Neural cell (in vitro differentiated cells): Measurements from ENCODE around the gene ANKS3. TPM values are rescaled to one million over a fixed set of nuclear protein-coding genes. Genes with fewer than 3 reads are reported as not detected.

ENCODE experiments used
- H2AFZ ChIP-seq: fragments of 200-600, 300-800 bp; sonication (generic), shearing (Covaris generic); 2 replicates; pipeline ENCODE4 v1.6.0; 2014; ENCODE audit warnings: low read depth, mild to moderate bottlenecking, antibody characterized with exemption, low read length, moderate library complexity
- H3F3A ChIP-seq: fragments of 200-600 bp; shearing (Covaris generic); 2 replicates; pipeline ENCODE4 v1.6.1; 2016; ENCODE audit warnings: mild to moderate bottlenecking, moderate library complexity, mixed read lengths, antibody characterized with exemption, low read length; ENCODE audit not compliant: insufficient read depth, poor library complexity, severe bottlenecking
- H3K27ac ChIP-seq: fragments of 200-600, 300-800 bp; sonication (generic), shearing (Covaris generic); 2 replicates; pipeline ENCODE4 v1.5.1; 2014; ENCODE audit warnings: mild to moderate bottlenecking, low read length, moderate library complexity
- H3K27me3 ChIP-seq: fragments of 300-800, 200-600 bp; sonication (generic), shearing (Covaris generic); 2 replicates; pipeline ENCODE4 v1.6.0; 2014; ENCODE audit warnings: mild to moderate bottlenecking, low read depth, low read length, moderate library complexity; ENCODE audit not compliant: insufficient read depth
- H3K36me3 ChIP-seq: fragments of 300-800, 200-600 bp; sonication (generic), shearing (Covaris generic); 2 replicates; pipeline ENCODE4 v1.5.1; 2014; ENCODE audit warnings: mild to moderate bottlenecking, antibody characterized with exemption, low read length, moderate library complexity; ENCODE audit not compliant: insufficient read depth
- H3K4me2 ChIP-seq: fragments of 300-800, 200-600 bp; sonication (generic), shearing (Covaris generic); 2 replicates; pipeline ENCODE4 v1.6.0; 2014; ENCODE audit warnings: mild to moderate bottlenecking, low read length
- H3K4me3 ChIP-seq: fragments of 300-800, 200-600 bp; sonication (generic), shearing (Covaris generic); 2 replicates; pipeline ENCODE4 v1.5.1; 2014; ENCODE audit warnings: mild to moderate bottlenecking, low read length, moderate library complexity
- H3K79me2 ChIP-seq: fragments of 200-600 bp; shearing (Covaris generic); replicated peaks from 2 replicates; pipeline ENCODE4 v1.6.0; 2014; ENCODE audit warnings: mild to moderate bottlenecking, low read length, moderate library complexity; ENCODE audit not compliant: insufficient read depth
- H3K9ac ChIP-seq: fragments of 300-800, 200-600 bp; sonication (generic), shearing (Covaris generic); 2 replicates; pipeline ENCODE4 v1.6.1; 2016; ENCODE audit warnings: mild to moderate bottlenecking, low read length, mixed read lengths
- H3K9me2 ChIP-seq: fragments of 200-600 bp; shearing (Covaris generic); 2 replicates; pipeline ENCODE4 v1.6.1; 2016; ENCODE audit warnings: mild to moderate bottlenecking, low read length, mixed read lengths; ENCODE audit not compliant: insufficient read depth
- H3K9me3 ChIP-seq: fragments of 200-600, 300-800 bp; sonication (generic), shearing (Covaris generic); 2 replicates; pipeline ENCODE4 v1.6.1; 2016; ENCODE audit warnings: mild to moderate bottlenecking, mixed run types, low read length, moderate library complexity, mixed read lengths
- H4K20me1 ChIP-seq: fragments of 200-600 bp; shearing (Covaris generic); 2 replicates; pipeline ENCODE4 v1.6.1; 2016; ENCODE audit warnings: mild to moderate bottlenecking, mixed run types; ENCODE audit not compliant: insufficient read depth
- CTCF ChIP-seq: fragments of 450-650 bp; IDR thresholded peaks from 2 replicates; pipeline ENCODE4 v1.5.1; 2014; ENCODE audit warnings: antibody characterized with exemption, mild to moderate bottlenecking, moderate library complexity; ENCODE audit not compliant: poor library complexity, severe bottlenecking
- EP300 ChIP-seq: fragments of 450-650 bp; conservative IDR thresholded peaks from 2 replicates; pipeline ENCODE4 v1.6.1; 2014; ENCODE audit warnings: antibody characterized with exemption, mild to moderate bottlenecking, moderate library complexity; ENCODE audit not compliant: poor library complexity, severe bottlenecking
- EZH2 ChIP-seq: fragments of 200-600, 300-800 bp; shearing (Covaris generic), sonication (generic); IDR thresholded peaks from 2 replicates; pipeline ENCODE4 v1.6.1; 2014; ENCODE audit warnings: antibody characterized with exemption, low read length, borderline replicate concordance, mild to moderate bottlenecking; ENCODE audit not compliant: insufficient read depth, poor library complexity, severe bottlenecking
- MXI1 ChIP-seq: fragments of 450-650 bp; conservative IDR thresholded peaks from 2 replicates; pipeline ENCODE4 v1.6.1; 2014; ENCODE audit warnings: antibody characterized with exemption, mild to moderate bottlenecking; ENCODE audit not compliant: poor library complexity, severe bottlenecking
- POLR2AphosphoS5 ChIP-seq: IDR thresholded peaks from 2 replicates; pipeline ENCODE4 v1.6.1; 2012
- RAD21 ChIP-seq: fragments of 450-650 bp; conservative IDR thresholded peaks from 2 replicates; pipeline ENCODE4 v1.6.1; 2014; ENCODE audit warnings: antibody characterized with exemption, mild to moderate bottlenecking, moderate library complexity
- REST ChIP-seq: IDR thresholded peaks from 2 replicates; pipeline ENCODE4 v1.6.1; 2012; ENCODE audit warnings: borderline replicate concordance
- SMC3 ChIP-seq: fragments of 450-650 bp; conservative IDR thresholded peaks from 2 replicates; pipeline ENCODE4 v1.6.1; 2014; ENCODE audit warnings: antibody characterized with exemption, mild to moderate bottlenecking, moderate library complexity; ENCODE audit not compliant: poor library complexity
- TAF1 ChIP-seq: IDR thresholded peaks from 2 replicates; pipeline ENCODE4 v1.6.1; 2012; ENCODE audit warnings: low read depth
- polyA plus RNA-seq: library from polyadenylated mRNA; depleted of rRNA; stranded (reverse); fragments of >200 nt; gene quantifications from 2 replicates; pipeline ENCODE4 v1.2.3, GENCODE V29; 2014

Gene ANKS3
- polyA plus RNA-seq, 1 donor from 2014 or later: 53.9 TPM

GRCh38 chr16:4693956-4694641 is 40.0 kb downstream of the ANKS3 start:
- Histone ChIP-seq H3K9me3 (no peaks in the 10 kb centered on the region), H3K27ac (peak overlapping the region; percentile 78), H3K9me2 (no peaks in the 10 kb centered on the region), H3K4me2 (no peak overlapping the region), H2AFZ (no peak overlapping the region), H3K9ac (peak overlapping the region; percentile 83), H4K20me1 (no peaks in the 10 kb centered on the region), H3F3A (no peaks in the 10 kb centered on the region), H3K4me3 (peak overlapping the region; percentile 91), H3K27me3 (no peaks in the 10 kb centered on the region), H3K36me3 (no peaks in the 10 kb centered on the region), H3K79me2 (no peaks in the 10 kb centered on the region)
- TF ChIP-seq MXI1 (peak; percentile 72), CTCF (no peak)

- Histone ChIP-seq H3K9me2 (no peaks in the 10 kb centered on the region), H3K9me3 (no peaks in the 10 kb centered on the region), H3K79me2 (no peaks in the 10 kb centered on the region), H3K27ac (peak within 1 kb of the TSS; percentile 78), H3K36me3 (no peaks in the 10 kb centered on the region), H3F3A (no peaks in the 10 kb centered on the region), H3K9ac (peak within 1 kb of the TSS; percentile 83), H4K20me1 (no peaks in the 10 kb centered on the region), H3K27me3 (no peaks in the 10 kb centered on the region), H3K4me3 (peak within 1 kb of the TSS; percentile 91), H3K4me2 (peak within 1 kb of the TSS; percentile 28), H2AFZ (peak within 1 kb of the TSS; percentile 49)
- TF ChIP-seq REST (peak; percentile 74), EP300 (peak; percentile 16), POLR2AphosphoS5 (peak; percentile 77), TAF1 (peak; percentile 55), RAD21 (no peak), EZH2 (no peak), CTCF (peak; percentile 81), SMC3 (peak; percentile 52), MXI1 (peak; percentile 82)
Measured at GRCh38 chr16:4693296-4693955, 40.6 kb downstream of the ANKS3 start, which contains the start of gene NUDT16L1. Gene NUDT16L1, plus strand, starts transcription at chr16:4693562. Its CDS starts 165 bp downstream, at chr16:4693727.
